GM21360 (cell line): ENCODE data around the gene PAPOLB.

ENCODE experiments used
- ATAC-seq: cut with Tn5 transposase; IDR thresholded peaks from one replicate; pipeline ENCODE4 v1.9.1; 2021; ENCODE audit warnings: mild to moderate bottlenecking, moderate library complexity; ENCODE audit not compliant: unreplicated experiment

The PAPOLB gene

DNA sequence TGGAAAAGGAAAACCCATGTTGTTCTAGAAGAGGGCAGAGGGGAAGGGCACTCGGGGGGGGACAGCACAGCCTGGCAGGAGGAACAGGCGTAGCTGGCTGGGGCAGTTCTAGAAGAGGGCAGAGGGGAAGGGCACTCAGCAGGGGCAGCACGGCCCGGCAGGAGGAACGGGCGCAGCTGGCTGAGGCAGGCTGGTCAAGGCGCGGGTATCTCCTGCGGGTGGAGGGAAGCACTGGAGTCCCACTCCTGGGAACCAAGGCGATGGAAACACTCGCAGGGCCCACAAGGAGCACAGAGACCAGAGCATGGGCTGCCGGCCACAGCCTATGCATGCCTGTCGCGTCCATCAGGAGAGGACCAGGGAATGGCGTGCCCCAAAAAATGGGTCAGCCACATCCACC is 36.7 kb downstream of the PAPOLB start:
- no peak for ATAC-seq

DNA sequence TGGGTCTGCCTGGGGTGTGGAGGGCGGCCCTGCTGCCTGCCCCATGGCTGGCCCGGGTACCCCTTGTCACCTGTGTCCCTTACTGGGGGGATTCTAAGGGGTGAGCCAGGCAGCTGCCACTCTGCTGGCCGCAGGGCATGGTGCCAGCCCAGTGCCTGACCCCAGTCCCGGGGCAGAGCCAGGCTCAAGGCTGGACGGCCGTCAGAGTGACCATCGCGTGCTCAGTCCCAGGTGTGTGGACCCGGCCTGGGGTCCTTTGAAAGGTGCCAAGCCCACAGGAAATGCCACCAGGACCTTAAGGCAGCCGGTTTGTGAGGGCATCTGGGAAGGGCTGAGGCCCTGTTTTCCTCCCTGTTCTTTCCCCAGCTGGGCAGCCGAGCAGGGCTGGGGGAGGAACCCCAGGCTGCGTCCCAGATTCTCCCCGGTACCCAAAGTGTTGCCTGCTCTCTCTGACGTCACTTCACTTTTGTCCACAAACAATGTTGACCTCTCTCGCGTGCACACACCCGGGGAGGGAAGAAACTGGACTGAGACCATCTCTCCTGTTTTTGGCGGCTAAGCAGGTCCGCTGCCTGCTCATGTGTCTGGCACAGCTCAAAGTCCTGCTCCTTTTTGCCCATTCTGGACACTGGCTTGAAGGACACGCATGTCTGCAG is 37.6 kb downstream of the PAPOLB start:
- no peak for ATAC-seq

DNA sequence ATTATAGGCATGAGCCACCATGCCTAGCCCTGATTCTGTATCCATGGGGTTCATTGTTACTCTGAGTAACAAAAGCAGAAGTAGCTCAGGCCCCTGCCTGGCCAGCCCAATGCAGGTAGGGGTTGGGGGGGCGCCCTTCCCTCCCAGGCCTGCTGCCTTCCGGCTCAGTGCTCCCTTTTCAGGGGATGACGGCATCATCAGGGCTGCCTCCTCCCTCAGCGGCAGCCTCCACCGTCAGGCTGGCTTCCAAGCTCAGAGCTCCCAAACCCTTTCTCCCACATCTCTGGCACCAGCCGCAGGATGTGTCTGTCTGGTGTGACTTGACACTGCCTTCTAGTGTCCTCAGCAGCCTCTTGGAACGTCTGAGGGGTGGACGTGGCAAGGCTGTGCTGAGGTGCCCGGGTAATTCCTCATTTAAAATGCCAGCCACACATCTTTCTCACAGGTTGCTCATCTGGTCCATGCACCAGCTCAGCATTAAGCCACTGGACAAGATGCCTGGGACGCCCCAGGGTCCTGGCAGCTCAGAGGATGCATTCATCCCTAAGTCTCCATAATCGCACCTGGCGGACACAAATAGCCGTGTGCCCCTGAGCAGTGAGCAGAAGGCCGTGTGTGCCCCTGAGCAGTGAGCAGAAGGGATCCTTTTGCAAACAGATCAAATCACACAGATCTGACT is 38.2 kb downstream of the PAPOLB start:
- ATAC-seq: no peak

DNA sequence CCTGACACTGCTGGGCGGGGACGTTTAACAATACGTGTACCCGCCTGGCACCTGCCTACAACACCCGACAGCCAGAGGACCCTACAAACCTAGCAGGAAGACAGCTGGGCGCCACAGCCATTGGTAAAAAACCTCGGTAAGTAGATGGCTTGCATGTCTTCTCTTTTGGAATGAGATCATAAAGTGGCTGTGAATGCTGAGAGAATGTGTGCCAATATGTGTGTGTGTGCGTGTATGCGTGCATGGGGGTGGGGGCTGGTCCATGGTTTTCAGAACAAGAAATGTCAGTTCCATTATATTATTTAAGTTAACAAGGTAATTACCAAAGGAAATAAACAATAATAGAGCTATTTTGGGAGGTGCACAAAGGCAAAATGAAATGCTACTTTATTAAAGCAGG is 39.2 kb downstream of the PAPOLB start:
- no peak for ATAC-seq

DNA sequence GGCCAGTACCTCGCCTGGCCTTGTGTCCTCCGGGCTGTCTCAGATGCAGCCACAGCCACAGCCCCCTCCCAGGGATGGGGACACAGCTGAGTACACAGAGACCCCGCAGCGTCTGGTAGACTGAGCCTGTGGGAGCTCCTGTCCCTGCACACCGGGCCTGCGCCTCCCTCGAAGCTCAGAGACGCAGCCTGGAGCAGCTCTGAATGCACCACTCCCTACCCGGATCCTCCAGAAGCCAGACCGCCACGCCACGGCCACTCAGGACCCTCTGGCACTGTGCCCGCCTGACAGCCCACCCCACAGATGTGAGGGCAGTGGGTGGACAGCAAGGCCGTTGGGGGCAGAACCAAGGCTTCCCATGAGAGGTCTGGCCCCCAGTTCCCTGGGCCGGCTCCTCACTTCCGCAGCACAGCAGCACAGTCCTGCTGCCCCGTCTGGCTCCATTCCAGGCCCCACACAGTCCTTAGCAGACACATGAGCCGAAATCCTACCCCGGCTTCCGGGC is 40.8 kb downstream of the PAPOLB start:
- no peak for ATAC-seq

DNA sequence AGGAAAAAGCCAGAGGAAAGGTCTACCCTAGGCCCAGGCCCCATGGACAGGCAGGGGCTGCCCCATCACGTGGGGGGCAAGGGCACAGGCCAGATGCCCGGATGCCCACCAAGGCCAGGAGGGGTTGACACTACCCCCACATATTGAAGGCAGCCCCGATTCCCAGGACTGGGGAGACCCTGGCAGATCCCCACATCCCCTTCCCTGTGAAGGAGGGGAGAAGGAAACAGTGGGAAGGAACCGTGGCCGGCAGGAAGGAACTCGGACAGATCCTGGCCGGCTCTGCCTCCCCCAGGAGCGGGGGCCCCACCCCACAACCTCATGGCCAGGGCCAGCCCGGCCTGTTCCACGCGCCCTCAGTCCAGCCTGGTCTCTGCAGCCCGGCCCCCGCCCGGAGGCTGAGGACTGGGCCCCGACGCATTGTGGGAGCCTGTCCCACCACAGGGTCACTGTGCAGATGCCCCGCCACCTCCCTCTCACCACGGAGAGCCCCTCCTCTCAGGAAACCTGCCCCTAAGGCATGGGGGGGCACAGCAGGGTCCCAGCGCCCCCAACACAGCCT is 41.3 kb downstream of the PAPOLB start:
- ATAC-seq: no peak

DNA sequence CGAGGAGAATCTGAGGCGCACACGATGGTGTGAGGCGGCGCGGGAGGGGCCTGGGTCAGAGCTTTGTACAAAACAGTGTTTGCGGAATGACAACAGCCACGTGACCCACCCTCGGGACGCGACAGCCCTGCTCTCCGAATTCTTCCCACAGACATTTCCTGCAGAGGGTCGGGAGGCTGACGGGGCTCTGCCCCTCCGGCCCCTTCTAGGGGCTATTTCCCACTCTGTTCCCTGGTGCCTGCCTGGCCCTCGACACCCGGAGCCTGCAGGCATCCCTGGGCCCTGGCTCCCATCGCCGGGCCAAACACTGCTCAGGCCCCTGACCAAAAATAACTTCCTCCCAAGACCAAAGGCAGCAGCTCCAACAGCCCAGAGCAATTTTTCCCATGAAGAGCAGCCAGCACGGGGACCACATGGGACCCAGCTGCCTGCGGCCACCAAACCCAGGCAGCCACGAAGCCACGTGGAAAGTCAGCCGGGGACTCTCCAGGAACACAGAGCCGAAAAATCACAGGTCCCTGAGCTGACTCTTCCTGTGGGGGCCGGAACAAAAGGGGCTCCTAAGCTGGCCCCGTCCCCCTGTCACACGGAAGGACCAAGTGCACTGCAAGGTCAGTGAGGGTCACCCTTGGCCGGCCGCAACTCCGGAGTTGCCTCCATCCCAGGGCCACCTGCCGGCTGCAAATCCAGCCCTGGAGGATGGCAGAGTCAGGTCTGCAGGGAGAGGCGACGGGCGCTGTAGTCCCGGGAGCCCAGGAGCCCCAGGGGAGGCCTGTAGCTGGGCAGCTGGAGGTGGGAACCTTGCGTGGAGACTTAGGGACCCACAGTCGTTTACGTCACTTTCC is 42.0 kb downstream of the PAPOLB start:
- no peak for ATAC-seq

DNA sequence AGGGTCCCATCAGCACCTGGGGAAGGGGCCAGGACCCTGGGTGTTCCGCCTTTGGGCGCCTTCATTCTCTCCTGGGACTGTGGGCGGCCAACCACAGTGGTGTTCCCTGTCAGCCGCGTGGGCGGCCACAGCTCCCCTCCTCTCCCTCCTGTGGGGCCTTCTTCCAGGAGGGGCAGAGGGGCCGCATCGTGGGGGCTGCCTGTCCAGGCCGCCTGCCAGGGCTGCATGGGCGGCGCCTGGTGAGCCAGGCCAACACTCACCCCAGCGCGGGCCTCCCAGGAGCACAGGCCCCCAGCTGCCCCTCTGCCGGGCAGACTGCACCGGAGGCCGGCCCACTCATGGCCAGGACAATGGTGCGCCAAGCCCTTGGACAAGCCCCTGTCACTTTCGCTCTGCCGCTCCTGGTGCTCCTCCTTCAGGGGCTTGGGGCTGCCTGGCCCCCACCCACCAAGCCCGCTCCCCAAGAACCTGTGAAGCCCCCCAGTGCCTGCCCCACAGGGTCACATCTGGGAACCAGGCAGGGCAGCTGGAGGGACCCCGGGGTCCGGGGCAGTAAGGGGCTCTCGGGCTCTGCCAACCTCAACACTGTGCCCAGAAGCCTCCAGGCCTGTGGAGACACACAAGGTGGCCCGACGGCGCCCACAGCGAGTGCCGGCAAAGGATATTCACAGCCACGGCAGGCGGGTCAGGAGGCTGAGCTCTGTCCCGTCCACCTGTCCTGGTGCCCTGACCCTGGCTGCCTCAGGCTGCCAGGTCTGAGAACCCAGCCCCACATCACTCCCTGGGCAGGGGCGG is 43.6 kb downstream of the PAPOLB start:
- no peak for ATAC-seq

DNA sequence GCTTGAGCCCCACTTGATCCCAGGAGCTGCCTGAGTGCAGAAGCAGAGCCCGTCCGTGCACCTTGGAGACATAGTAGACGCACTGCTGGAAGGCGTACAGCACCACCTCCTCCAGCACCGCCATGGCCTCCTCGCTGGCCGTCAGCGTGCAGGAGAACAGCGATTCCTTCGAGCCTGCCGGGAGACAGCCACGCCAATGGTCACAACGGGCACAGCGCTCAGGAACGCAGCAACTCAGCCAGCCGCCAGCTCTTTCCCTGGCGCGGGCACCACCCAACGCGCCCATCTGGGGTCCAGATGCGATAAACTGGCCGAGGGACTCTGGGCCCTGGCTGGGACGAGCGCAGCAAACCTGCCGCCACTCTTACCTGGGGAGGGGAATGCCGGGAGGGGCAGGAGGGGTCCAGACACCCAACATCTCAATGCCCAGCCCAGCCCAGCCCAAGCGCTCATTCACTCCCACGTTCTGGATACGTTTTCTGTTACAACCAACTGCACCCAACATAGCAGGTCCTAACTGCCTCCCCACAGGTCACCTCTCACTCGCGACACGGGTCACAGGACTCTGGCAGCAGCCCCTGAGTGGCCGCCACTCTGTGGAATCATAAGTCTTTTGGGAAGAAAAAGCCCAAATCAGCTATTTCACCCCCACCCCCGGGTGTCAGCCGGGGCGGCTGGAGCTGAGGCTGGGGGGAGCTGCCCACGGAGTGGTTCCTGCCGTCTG is 44.5 kb downstream of the PAPOLB start:
- no peak for ATAC-seq

DNA sequence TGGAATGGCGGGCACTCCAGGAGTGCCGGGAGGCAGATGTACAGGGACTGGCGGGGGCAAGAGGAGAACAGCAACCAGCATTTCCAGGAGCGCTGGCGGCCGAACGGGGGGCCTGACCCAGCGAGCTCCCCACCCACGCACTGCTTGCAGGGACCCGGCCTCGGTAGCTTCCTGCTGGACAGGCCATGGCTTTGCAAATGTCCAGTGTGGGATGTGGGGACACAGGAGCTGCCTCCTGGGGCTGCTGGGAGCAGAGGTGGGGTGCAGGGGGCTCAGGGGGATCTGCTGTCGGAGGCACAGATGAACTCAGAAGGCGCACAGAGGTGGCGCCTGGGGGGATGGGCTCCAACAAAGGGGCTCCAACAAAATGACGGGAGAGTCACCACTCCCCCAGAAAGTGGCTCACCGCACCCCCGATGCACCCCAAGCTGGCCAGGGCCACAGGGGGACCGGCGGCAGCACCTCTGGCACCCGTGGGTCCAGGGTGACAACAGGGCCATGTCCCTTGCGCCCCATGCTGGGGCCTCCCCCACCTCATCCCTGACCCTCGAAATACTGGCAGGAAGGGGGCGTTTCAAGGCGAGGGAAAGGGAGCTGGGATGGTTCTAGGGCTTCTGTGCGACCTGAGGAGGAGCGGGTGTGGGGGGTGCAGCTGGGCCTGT is 45.3 kb downstream of the PAPOLB start:
- no peak for ATAC-seq

DNA sequence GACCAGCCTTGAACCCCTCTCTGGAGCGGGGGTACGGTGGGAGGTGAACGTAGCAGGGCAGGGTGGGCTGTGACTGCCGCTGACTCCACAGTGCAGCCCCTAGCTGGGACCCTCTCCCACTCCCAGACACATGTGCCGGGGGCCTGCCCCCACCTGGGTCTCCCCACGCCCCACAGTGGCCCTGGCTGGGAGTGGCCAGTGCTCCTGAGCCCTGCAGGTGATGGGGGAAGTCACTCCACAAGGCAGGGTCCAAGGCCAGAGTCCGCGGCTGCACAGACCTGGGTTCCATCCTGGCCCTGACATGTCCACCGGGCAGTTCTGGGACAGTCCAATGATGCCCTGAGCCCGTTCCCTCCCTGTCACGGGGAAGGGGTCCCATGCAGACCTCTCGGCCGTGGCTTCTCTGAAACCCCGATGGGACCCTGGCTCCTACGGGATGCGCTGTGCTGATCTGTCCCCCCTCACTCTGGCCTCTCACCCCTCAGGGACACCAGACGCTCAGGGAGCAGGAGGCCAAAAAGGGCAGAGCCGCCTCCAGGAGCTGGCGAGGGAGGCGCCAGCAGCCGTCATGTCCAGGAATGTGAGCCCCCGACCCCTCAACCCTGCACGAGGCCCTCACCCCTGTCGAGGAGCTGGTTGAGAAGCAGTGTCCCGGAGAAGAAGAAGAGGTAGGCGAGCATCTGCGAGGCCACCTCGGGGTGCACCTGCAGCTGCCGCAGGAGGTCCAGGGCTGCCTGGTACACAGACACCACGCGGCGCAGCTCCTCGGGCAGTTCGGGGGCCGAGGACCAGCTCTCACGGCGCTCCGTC is 46.0 kb downstream of the PAPOLB start:
- no peak for ATAC-seq

DNA sequence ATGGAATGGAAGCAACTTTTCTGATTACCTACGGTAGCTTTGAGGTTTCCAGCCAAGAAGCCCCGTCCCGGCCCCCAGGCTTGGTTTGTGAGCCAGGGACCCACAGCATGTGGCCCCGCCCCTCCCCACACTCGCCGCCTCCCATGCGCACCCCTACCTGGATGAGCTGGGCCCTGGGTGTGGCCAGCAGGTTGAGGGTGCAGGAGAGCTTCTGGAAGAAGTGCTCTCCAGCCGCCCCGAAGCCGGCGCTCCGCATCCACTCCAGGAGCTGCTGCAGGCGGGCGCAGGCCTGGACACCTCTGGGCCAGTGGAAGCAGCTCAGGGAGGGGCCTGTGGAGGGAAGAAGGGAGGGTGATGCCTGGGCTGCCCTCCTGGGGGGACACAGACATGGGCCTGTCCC is 46.7 kb downstream of the PAPOLB start:
- ATAC-seq: no peak

DNA sequence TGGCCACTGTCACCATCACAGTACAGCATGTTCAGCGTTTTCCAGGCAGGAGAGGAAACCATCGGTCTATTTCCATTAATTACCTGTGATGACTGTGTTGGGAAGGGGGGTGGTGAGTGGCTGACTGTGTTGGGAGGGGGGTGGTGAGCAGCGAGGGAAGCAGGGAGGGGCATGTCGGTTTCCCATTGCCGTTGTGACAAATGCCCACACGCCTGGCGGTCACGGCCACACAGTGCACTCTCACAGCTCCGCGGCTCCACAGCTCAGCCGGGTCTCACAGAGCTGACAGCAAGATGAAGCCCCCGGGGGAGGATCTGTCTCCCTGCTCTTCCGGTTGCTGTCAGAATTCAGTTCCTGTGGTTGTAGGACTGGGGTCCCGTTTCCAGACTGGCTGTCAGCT is 47.4 kb downstream of the PAPOLB start:
- no peak for ATAC-seq

DNA sequence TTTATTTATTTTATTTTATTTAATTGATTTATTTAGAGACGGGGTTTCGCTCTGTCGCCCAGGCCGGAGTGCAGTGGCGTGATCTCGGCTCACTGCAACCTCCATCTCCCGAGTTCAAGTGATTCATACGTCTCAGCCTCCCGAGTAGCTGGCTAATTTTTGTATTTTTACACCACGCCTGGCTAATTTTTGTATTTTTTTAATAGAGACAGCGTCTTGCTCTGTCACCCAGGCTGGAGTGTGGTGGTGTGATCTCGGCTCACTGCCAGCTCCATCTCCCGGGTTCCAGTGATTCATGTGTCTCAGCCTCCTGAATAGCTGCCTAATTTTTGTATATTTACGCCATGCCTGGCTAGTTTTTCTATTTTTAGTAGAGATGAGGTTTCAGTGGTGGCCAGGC is 52.2 kb downstream of the PAPOLB start:
- no peak for ATAC-seq

DNA sequence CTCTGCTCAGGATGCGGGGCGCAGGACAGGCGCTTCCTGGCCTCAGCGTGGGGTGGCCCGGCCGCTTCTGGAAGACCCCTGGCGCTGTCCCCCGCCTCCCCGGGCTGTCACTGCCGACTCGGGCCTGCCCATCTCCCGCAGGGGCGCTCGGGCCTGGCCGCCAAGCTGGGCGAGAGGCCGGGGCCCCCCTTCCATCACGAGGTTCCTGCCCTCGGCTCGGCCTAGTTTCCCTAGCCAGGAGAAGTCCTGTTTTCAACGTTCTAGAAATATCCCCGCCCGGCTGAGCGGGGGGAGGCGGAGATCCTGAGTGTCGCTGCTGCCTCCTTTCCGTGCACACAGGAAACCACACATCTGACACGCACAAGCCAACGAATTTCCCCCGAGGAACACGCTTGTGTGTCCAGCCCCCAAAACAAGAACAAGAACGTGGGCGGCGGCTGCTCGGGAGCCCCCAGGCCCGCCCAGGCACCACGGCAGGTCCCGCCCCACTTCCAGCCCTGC is 52.7 kb downstream of the PAPOLB start:
- ATAC-seq: no peak

DNA sequence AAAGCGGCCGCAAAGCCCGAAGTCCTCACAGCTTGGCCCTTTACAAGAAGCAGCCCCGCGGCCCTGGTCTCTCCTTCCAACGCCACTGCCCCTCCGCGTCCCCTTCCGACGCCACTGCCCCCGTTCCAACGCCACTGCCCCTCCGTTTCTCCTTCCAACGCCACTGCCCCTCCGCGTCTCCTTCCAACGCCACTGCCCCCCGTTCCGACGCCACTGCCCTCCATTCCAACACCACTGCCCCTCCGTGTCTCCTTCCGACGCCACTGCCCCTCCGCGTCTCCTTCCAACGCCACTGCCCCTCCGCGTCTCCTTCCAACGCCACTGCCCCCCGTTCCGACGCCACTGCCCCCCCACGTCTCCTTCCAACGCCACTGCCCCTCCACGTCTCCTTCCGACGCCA is 53.3 kb downstream of the PAPOLB start:
- no peak for ATAC-seq

DNA sequence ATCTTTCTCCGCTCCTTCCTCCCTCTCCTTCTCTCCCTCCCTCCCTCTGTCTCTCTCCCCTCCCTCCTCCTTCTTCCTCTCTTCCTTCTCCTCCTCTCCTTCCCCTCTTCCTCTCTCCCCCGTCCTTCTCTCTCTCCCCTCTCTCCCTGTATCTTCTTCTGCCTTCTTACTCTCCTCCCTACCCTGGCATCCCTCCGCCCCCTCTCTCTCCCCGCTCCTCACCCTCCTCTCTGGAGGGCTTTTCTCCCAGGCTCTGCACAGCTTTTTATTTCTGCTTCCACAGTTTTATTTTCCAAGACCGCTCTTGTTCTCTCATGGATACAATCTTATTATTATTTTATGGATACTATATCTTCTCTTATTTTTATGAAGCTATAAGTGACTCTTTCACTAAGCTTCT is 53.8 kb downstream of the PAPOLB start:
- ATAC-seq: no peak
